ENCODE data around the gene APOO.

GRCh38 chrX:23908219-23909004 lies 674 bp upstream of the APOO start:
- TF ChIP-seq, protein P1, sequence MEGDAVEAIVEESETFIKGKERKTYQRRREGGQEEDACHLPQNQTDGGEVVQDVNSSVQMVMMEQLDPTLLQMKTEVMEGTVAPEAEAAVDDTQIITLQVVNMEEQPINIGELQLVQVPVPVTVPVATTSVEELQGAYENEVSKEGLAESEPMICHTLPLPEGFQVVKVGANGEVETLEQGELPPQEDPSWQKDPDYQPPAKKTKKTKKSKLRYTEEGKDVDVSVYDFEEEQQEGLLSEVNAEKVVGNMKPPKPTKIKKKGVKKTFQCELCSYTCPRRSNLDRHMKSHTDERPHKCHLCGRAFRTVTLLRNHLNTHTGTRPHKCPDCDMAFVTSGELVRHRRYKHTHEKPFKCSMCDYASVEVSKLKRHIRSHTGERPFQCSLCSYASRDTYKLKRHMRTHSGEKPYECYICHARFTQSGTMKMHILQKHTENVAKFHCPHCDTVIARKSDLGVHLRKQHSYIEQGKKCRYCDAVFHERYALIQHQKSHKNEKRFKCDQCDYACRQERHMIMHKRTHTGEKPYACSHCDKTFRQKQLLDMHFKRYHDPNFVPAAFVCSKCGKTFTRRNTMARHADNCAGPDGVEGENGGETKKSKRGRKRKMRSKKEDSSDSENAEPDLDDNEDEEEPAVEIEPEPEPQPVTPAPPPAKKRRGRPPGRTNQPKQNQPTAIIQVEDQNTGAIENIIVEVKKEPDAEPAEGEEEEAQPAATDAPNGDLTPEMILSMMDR (IDR thresholded peaks at IDR 0.05): peak in 2 of 12 donors; percentile 11 to 33
- no peak for TF ChIP-seq POLR2A (IDR thresholded peaks at IDR 0.05)
